HepG2 (cell line): ENCODE results near the gene HSPA1L. TPM values are rescaled to one million over a fixed set of nuclear protein-coding genes. Genes with fewer than 3 reads are reported as not detected.

Experiments used
- CC2D1A ChIP-seq: sonication (generic); formaldehyde crosslinking; IDR thresholded peaks from 2 replicates; pipeline ENCODE4 v1.8.1; 2023; ENCODE audit warnings: mild to moderate bottlenecking, missing genetic modification reagents
- ELF4 ChIP-seq: sonication (generic); formaldehyde crosslinking; IDR thresholded peaks from 2 replicates; pipeline ENCODE4 v1.5.0; 2020; ENCODE audit warnings: missing genetic modification reagents, mild to moderate bottlenecking, moderate library complexity, borderline replicate concordance
- FOXO1 ChIP-seq: sonication (generic); formaldehyde crosslinking; IDR thresholded peaks from 2 replicates; pipeline ENCODE4 v1.4.0; 2020; ENCODE audit warnings: missing genetic modification reagents
- HDAC1 ChIP-seq: sonication (generic); formaldehyde crosslinking; IDR thresholded peaks from 2 replicates; pipeline ENCODE4 v1.5.1; 2020; ENCODE audit warnings: mild to moderate bottlenecking, missing genetic modification reagents
- KDM5B ChIP-seq: sonication (generic); formaldehyde crosslinking; IDR thresholded peaks from 2 replicates; pipeline ENCODE4 v1.4.0; 2020; ENCODE audit warnings: missing genetic modification reagents, mild to moderate bottlenecking, borderline replicate concordance
- MAZ ChIP-seq, 2 experiments: sonication (generic) in 1 of 2; formaldehyde crosslinking in 1 of 2; IDR thresholded peaks; 2 replicates each; pipeline versions ENCODE4 v1.5.0 to v1.6.1; 2012 to 2020; ENCODE audit warnings: low read depth in 2 of 2, mild to moderate bottlenecking in 2 of 2, borderline replicate concordance in 1 of 2, improper control_type of control experiment in 1 of 2, low read length in 1 of 2, missing genetic modification reagents in 1 of 2, moderate library complexity in 1 of 2
- NRL ChIP-seq: sonication (generic); formaldehyde crosslinking; IDR thresholded peaks from 2 replicates; pipeline ENCODE4 v1.5.0; 2020; ENCODE audit warnings: missing genetic modification reagents, mild to moderate bottlenecking, moderate library complexity, borderline replicate concordance
- RBM39 ChIP-seq: fragments of 200-400 bp; formaldehyde crosslinking; IDR thresholded peaks from one replicate; pipeline ENCODE4 v1.6.1; 2018; ENCODE audit warnings: antibody characterized with exemption, mild to moderate bottlenecking, low read depth, low read length; ENCODE audit not compliant: poor library complexity, severe bottlenecking
- SALL1 ChIP-seq: sonication (generic); formaldehyde crosslinking; IDR thresholded peaks from 2 replicates; pipeline ENCODE4 v1.8.0; 2022; ENCODE audit warnings: mild to moderate bottlenecking, missing genetic modification reagents
- ZFP36L2 ChIP-seq: sonication (generic); formaldehyde crosslinking; IDR thresholded peaks from 2 replicates; pipeline ENCODE4 v1.4.0; 2020; ENCODE audit warnings: missing genetic modification reagents
- ZFP82 ChIP-seq: sonication (generic); formaldehyde crosslinking; IDR thresholded peaks from 2 replicates; pipeline ENCODE4 v1.5.1; 2020; ENCODE audit warnings: mild to moderate bottlenecking, missing genetic modification reagents, borderline replicate concordance
- polyA plus RNA-seq, 8 experiments: library from polyadenylated mRNA; depleted of rRNA in 3 of 8; stranded (reverse) in 7 of 8; unstranded in 1 of 8; fragments of >200 nt; fragmentation: Illumina TruSeq in 4 of 8; extraction: Trizol in 4 of 8; gene quantifications; 2 replicates each; pipeline versions ENCODE4 v1.2.1 to v1.2.3, GENCODE V29; 2011 to 2016; ENCODE audit warnings: low read depth in 4 of 8, missing spikeins in 1 of 8, mixed read lengths in 1 of 8; ENCODE audit not compliant: insufficient read depth in 1 of 8
- total RNA-seq, 5 experiments: library from RNA; depleted of rRNA; stranded (reverse); fragments of >200 nt; fragmentation: Illumina TruSeq; extraction: Trizol; gene quantifications; 2 replicates each; pipeline ENCODE4 v1.2.3, GENCODE V29; 2016; ENCODE audit warnings: low read depth in 1 of 5
- TF ChIP-seq, protein P1 (sequence below): IDR thresholded peaks from 2 replicates; pipeline ENCODE4 v1.6.1; 2016; ENCODE audit warnings: mild to moderate bottlenecking, missing biosample characterization, missing genetic modification reagents
- TF ChIP-seq, protein P2 (sequence below): sonication (generic); formaldehyde crosslinking; IDR thresholded peaks from 2 replicates; pipeline ENCODE4 v1.4.0; 2020; ENCODE audit warnings: mild to moderate bottlenecking, missing genetic modification reagents, borderline replicate concordance
- TF ChIP-seq, protein P3 (sequence below): sonication (generic); formaldehyde crosslinking; IDR thresholded peaks from 2 replicates; pipeline ENCODE4 v1.9.0; 2022; ENCODE audit warnings: missing genetic modification reagents, mild to moderate bottlenecking, borderline replicate concordance
- TF ChIP-seq, protein P4 (sequence below), 2 experiments: sonication (generic) in 1 of 2; formaldehyde crosslinking in 1 of 2; IDR thresholded peaks; 2 replicates each; pipeline versions ENCODE4 v1.4.0 to v1.6.1; 2018 to 2020; ENCODE audit warnings: missing genetic modification reagents in 2 of 2, borderline replicate concordance in 1 of 2, low read depth in 1 of 2, mild to moderate bottlenecking in 1 of 2, missing biosample characterization in 1 of 2
- TF ChIP-seq, protein P5 (sequence below): sonication (generic); formaldehyde crosslinking; IDR thresholded peaks from 2 replicates; pipeline ENCODE4 v1.4.0; 2020; ENCODE audit warnings: missing genetic modification reagents

HSPA1L gene
- total and polyA plus RNA-seq, 2 of the 13 experiments (the other 11 are each of a cell fraction or from before 2014, with no cell fraction given), result 0.55 to 1.0 TPM

DNA sequence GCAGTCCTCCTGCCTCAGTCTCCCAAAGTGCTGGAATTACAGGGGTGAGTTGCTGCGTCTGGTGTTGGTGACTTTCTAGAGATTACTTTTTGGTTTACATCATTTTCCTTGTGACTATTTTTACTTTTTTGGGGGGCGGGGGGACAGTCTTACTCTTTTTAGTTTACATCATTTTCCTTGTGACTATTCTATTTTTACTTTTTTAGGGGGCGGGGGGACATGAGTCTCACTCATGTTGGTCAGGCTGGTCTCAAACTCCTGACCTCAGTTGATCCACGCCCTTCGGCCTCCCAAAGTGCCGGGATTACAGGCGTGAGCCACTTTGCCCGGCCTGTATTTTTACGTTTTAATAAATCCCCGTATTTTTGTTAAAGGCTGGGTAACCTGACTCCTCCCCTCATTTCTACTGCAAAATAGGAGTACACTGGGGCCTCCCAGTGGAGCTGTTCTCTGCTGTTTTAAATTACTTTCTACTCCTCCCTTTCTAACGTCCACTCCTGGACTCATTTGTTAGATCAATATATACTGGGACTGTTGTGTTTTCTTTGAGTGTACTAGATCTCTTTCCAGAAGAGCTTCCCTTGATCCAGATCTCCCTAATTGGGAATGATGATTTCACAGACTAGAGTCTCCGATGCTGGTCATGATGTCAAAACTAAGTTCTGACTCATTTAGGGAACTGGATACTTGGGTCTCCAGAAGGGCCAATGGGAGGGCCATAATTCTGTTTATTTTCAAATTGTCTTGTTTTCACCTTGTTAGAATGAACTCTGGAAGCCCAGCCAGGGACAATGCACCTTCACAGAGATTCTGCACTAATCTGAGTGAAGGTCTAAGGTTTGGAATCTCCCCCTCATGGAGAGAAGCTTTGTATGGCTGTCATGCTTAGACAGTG lies 21.6 kb upstream of the HSPA1L start (continued):
- TF ChIP-seq SALL1 (CRISPR knock-in tag), result no peak
- TF ChIP-seq, protein P1, sequence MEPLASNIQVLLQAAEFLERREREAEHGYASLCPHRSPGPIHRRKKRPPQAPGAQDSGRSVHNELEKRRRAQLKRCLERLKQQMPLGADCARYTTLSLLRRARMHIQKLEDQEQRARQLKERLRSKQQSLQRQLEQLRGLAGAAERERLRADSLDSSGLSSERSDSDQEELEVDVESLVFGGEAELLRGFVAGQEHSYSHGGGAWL (CRISPR knock-in tag), result no peak
- TF ChIP-seq NRL (CRISPR knock-in tag), result no peak
- TF ChIP-seq RBM39, result no peak
- TF ChIP-seq FOXO1 (CRISPR knock-in tag), result no peak
- TF ChIP-seq, protein P2, sequence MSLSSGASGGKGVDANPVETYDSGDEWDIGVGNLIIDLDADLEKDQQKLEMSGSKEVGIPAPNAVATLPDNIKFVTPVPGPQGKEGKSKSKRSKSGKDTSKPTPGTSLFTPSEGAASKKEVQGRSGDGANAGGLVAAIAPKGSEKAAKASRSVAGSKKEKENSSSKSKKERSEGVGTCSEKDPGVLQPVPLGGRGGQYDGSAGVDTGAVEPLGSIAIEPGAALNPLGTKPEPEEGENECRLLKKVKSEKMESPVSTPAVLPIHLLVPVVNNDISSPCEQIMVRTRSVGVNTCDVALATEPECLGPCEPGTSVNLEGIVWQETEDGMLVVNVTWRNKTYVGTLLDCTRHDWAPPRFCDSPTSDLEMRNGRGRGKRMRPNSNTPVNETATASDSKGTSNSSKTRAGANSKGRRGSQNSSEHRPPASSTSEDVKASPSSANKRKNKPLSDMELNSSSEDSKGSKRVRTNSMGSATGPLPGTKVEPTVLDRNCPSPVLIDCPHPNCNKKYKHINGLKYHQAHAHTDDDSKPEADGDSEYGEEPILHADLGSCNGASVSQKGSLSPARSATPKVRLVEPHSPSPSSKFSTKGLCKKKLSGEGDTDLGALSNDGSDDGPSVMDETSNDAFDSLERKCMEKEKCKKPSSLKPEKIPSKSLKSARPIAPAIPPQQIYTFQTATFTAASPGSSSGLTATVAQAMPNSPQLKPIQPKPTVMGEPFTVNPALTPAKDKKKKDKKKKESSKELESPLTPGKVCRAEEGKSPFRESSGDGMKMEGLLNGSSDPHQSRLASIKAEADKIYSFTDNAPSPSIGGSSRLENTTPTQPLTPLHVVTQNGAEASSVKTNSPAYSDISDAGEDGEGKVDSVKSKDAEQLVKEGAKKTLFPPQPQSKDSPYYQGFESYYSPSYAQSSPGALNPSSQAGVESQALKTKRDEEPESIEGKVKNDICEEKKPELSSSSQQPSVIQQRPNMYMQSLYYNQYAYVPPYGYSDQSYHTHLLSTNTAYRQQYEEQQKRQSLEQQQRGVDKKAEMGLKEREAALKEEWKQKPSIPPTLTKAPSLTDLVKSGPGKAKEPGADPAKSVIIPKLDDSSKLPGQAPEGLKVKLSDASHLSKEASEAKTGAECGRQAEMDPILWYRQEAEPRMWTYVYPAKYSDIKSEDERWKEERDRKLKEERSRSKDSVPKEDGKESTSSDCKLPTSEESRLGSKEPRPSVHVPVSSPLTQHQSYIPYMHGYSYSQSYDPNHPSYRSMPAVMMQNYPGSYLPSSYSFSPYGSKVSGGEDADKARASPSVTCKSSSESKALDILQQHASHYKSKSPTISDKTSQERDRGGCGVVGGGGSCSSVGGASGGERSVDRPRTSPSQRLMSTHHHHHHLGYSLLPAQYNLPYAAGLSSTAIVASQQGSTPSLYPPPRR, result no peak
- no peak for TF ChIP-seq KDM5B (CRISPR knock-in tag)
- no peak for TF ChIP-seq ZFP82 (CRISPR knock-in tag)
- TF ChIP-seq ZFP36L2 (CRISPR knock-in tag), result no peak
- TF ChIP-seq, protein P3, sequence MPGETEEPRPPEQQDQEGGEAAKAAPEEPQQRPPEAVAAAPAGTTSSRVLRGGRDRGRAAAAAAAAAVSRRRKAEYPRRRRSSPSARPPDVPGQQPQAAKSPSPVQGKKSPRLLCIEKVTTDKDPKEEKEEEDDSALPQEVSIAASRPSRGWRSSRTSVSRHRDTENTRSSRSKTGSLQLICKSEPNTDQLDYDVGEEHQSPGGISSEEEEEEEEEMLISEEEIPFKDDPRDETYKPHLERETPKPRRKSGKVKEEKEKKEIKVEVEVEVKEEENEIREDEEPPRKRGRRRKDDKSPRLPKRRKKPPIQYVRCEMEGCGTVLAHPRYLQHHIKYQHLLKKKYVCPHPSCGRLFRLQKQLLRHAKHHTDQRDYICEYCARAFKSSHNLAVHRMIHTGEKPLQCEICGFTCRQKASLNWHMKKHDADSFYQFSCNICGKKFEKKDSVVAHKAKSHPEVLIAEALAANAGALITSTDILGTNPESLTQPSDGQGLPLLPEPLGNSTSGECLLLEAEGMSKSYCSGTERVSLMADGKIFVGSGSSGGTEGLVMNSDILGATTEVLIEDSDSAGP, result no peak
- TF ChIP-seq HDAC1 (CRISPR knock-in tag), result 0 out of 2 replicates have a peak, but pooled peaks have one; percentile 8
- no peak for TF ChIP-seq ELF4
- TF ChIP-seq, protein P4, sequence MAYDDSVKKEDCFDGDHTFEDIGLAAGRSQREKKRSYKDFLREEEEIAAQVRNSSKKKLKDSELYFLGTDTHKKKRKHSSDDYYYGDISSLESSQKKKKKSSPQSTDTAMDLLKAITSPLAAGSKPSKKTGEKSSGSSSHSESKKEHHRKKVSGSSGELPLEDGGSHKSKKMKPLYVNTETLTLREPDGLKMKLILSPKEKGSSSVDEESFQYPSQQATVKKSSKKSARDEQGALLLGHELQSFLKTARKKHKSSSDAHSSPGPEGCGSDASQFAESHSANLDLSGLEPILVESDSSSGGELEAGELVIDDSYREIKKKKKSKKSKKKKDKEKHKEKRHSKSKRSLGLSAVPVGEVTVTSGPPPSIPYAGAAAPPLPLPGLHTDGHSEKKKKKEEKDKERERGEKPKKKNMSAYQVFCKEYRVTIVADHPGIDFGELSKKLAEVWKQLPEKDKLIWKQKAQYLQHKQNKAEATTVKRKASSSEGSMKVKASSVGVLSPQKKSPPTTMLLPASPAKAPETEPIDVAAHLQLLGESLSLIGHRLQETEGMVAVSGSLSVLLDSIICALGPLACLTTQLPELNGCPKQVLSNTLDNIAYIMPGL (CRISPR knock-in tag; IDR thresholded peaks at IDR 0.05; ENCODE audit: borderline replicate concordance in 1 of 2, low read depth in 1 of 2), result 0 out of 4 replicates have a peak, but pooled peaks of 1 of the 2 experiments have one; percentile 35
- TF ChIP-seq CC2D1A (CRISPR knock-in tag), result 0 out of 2 replicates have a peak, but pooled peaks have one; percentile 62
- TF ChIP-seq, protein P5, sequence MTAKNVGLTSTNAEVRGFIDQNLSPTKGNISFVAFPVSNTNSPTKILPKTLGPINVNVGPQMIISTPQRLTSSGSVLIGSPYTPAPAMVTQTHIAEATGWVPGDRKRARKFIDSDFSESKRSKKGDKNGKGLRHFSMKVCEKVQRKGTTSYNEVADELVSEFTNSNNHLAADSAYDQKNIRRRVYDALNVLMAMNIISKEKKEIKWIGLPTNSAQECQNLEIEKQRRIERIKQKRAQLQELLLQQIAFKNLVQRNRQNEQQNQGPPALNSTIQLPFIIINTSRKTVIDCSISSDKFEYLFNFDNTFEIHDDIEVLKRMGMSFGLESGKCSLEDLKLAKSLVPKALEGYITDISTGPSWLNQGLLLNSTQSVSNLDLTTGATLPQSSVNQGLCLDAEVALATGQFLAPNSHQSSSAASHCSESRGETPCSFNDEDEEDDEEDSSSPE (CRISPR knock-in tag), result no peak
- TF ChIP-seq MAZ (IDR thresholded peaks at IDR 0.05; ENCODE audit: borderline replicate concordance, low read depth, low read length), result no peak
- TF ChIP-seq MAZ (CRISPR knock-in tag; IDR thresholded peaks at IDR 0.05; ENCODE audit: low read depth), result 0 out of 2 replicates have a peak, but pooled peaks have one; percentile 37
